ENCODE results near the gene NME7.

DNA sequence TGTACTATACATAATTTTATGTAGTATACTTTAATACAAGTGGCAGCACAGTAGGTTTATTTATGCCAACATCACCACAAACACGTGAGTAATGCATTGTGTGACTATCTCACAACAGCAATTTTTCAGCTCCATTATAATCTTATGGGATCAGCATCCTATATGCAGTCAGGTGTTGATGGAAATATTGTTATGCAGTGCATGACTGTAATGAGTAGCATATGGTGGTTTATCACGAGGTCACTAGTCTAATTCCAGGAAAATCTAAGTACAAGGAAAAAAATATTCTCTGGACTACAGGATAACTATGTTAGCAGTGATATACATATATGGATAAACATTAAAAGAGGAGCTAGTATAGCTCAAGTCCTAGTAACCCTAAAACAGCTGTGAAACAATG is 192.1 kb downstream of the NME7 start:
- TF ChIP-seq, protein P1, sequence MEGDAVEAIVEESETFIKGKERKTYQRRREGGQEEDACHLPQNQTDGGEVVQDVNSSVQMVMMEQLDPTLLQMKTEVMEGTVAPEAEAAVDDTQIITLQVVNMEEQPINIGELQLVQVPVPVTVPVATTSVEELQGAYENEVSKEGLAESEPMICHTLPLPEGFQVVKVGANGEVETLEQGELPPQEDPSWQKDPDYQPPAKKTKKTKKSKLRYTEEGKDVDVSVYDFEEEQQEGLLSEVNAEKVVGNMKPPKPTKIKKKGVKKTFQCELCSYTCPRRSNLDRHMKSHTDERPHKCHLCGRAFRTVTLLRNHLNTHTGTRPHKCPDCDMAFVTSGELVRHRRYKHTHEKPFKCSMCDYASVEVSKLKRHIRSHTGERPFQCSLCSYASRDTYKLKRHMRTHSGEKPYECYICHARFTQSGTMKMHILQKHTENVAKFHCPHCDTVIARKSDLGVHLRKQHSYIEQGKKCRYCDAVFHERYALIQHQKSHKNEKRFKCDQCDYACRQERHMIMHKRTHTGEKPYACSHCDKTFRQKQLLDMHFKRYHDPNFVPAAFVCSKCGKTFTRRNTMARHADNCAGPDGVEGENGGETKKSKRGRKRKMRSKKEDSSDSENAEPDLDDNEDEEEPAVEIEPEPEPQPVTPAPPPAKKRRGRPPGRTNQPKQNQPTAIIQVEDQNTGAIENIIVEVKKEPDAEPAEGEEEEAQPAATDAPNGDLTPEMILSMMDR (IDR thresholded peaks at IDR 0.05 in 4 of 5, conservative IDR thresholded peaks at IDR 0.05 in 1 of 5), result no peak
- no peak for TF ChIP-seq POLR2A (IDR thresholded peaks at IDR 0.05)

All from gastrocnemius medialis (tissue), 4 donors.